AG04450 (cell line): ENCODE results near the gene CDH18. TPM values are rescaled to one million over a fixed set of nuclear protein-coding genes. Genes with fewer than 3 reads are reported as not detected.

Source experiments
- CTCF ChIA-PET: fragments of 300-600, 350-600 bp; formaldehyde crosslinking; extraction: SDS; loops from one replicate; lab custom pipeline; 2022; ENCODE audit warnings: antibody characterized with exemption, inconsistent platforms; lab: Charles Lee
- POLR2A ChIA-PET: fragments of 350-600 bp; formaldehyde crosslinking; extraction: SDS; loops from one replicate; lab custom pipeline; 2021; ENCODE audit warnings: antibody characterized with exemption, inconsistent platforms; lab: Yijun Ruan, JAX
- DNase-seq: peaks from one replicate; pipeline ENCODE4 v3.0.0-alpha.2; 2011; ENCODE audit warnings: low read depth, low spot score
- H3K27ac ChIP-seq: one replicate; pipeline ENCODE4 v1.5.1; 2012; ENCODE audit warnings: low read depth, low read length, control low read depth
- H3K27me3 ChIP-seq: one replicate; pipeline ENCODE4 v1.6.0; 2012; ENCODE audit warnings: low read length; ENCODE audit not compliant: control insufficient read depth, insufficient read depth
- H3K4me3 ChIP-seq: 2 replicates; pipeline ENCODE4 v1.5.1; 2011; ENCODE audit warnings: mild to moderate bottlenecking, low read depth, low read length, control low read depth
- H3K9me3 ChIP-seq: 2 replicates; pipeline ENCODE4 v1.5.1; 2012; ENCODE audit warnings: low read length; ENCODE audit not compliant: control insufficient read depth, insufficient read depth
- CTCF ChIP-seq: IDR thresholded peaks from 2 replicates; pipeline ENCODE4 v1.5.1; 2011; ENCODE audit warnings: low read depth, low read length, control low read depth, inconsistent platforms
- polyA minus RNA-seq: library from RNA; depleted of rRNA, polyadenylated mRNA; stranded (reverse); fragments of >200 nt; gene quantifications from 2 replicates; pipeline ENCODE4 v1.2.3, GENCODE V29; 2011; rRNA and poly(A)+ RNA removed
- polyA plus RNA-seq: library from polyadenylated mRNA; depleted of rRNA; stranded (reverse); fragments of >200 nt; gene quantifications from 2 replicates; pipeline ENCODE4 v1.2.3, GENCODE V29; 2011; rRNA removed

The CDH18 gene
- polyA plus RNA-seq (0.19 and 0.27 TPM in 2 replicates), polyA minus RNA-seq (0.23 and 0.30 TPM in 2 replicates)

GRCh38 chr5:19987612-19988361, at the start of gene CDH18:
Gene CDH18 (minus strand): TSS chr5:19988200. CDS start chr5:19838986, 149,214 bp downstream.
- Histone ChIP-seq H3K4me3 (peak within 1 kb of the TSS; percentile 54), H3K27ac (no peak within 1 kb of the TSS), H3K27me3 (no peaks in the 10 kb centered on the region), H3K9me3 (no peaks in the 10 kb centered on the region)
- TF ChIP-seq CTCF = no peak
- DNase-seq = peak; percentile 6
- POLR2A ChIA-PET = no interaction called here
- CTCF ChIA-PET = no interaction called here

- no peak for DNase-seq
- ChIA-PET POLR2A (no interaction called here), CTCF (no interaction called here)
- Histone ChIP-seq H3K27me3 (no peaks in the 10 kb centered on the region), H3K9me3 (no peaks in the 10 kb centered on the region), H3K27ac (no peak overlapping the region), H3K4me3 (no peak overlapping the region)
- TF ChIP-seq CTCF = no peak
Measured at GRCh38 chr5:20034717-20035116, 46.7 kb upstream of the CDH18 start.

GRCh38 chr5:20033881-20034280, 45.9 kb upstream of the CDH18 start:
- TF ChIP-seq CTCF = no peak
- DNase-seq = no peak
- Histone ChIP-seq H3K9me3 (no peaks in the 10 kb centered on the region), H3K27me3 (no peaks in the 10 kb centered on the region), H3K4me3 (no peak overlapping the region), H3K27ac (no peak overlapping the region)
- CTCF ChIA-PET = no interaction called here
- POLR2A ChIA-PET = no interaction called here

GRCh38 chr5:20032896-20033295, 44.9 kb upstream of the CDH18 start:
- no peak for DNase-seq
- Histone ChIP-seq H3K27ac (no peak overlapping the region), H3K4me3 (no peak overlapping the region), H3K27me3 (no peaks in the 10 kb centered on the region), H3K9me3 (no peaks in the 10 kb centered on the region)
- CTCF ChIA-PET = interaction anchor here (0.7 kb wide), 1 partner anchor 43 kb away, joined by 3 read pairs; no protein-coding TSS in a partner anchor
- TF ChIP-seq CTCF = no peak
- POLR2A ChIA-PET = no interaction called here

GRCh38 chr5:20030125-20030524, 42.1 kb upstream of the CDH18 start:
- Histone ChIP-seq H3K27ac (no peak overlapping the region), H3K9me3 (no peaks in the 10 kb centered on the region), H3K27me3 (no peaks in the 10 kb centered on the region), H3K4me3 (no peak overlapping the region)
- POLR2A ChIA-PET = no interaction called here
- no peak for TF ChIP-seq CTCF
- CTCF ChIA-PET = no interaction called here
- no peak for DNase-seq
